SK-N-SH treated with all-trans-retinoic acid at 6 μM for 48 hours (cell line): ENCODE measurements around the gene HLF.

Source experiments
- ATAC-seq: fragments of 200-7000 bp; cut with Tn5 transposase; 3 replicates; pipeline ENCODE4 v1.9.1; 2020; ENCODE audit warnings: mild to moderate bottlenecking, moderate library complexity
- ARNTL ChIP-seq: fragments of 450-650 bp; formaldehyde crosslinking; IDR thresholded peaks from 2 replicates; pipeline ENCODE4 v1.5.0; 2020; ENCODE audit warnings: low read depth, mild to moderate bottlenecking, moderate library complexity, borderline replicate concordance
- BACH2 ChIP-seq: fragments of 250-450 bp; sonication (Bioruptor Pico); IDR thresholded peaks from 2 replicates; pipeline ENCODE4 v1.9.0; 2021; ENCODE audit warnings: mild to moderate bottlenecking, borderline replicate concordance
- CREB5 ChIP-seq: fragments of 250-450 bp; sonication (Bioruptor Pico); IDR thresholded peaks from 2 replicates; pipeline ENCODE4 v1.5.1; 2020; ENCODE audit warnings: low read depth, mild to moderate bottlenecking, moderate library complexity
- CSDC2 ChIP-seq: fragments of 250-450 bp; sonication (Bioruptor Pico); IDR thresholded peaks from 2 replicates; pipeline ENCODE4 v1.5.0; 2020; ENCODE audit warnings: mild to moderate bottlenecking, moderate library complexity
- CSRNP3 ChIP-seq: fragments of 250-450 bp; sonication (Bioruptor Pico); IDR thresholded peaks from 2 replicates; pipeline ENCODE4 v1.5.1; 2021; ENCODE audit warnings: mild to moderate bottlenecking, moderate library complexity
- ESRRG ChIP-seq: fragments of 250-450 bp; sonication (Bioruptor Pico); IDR thresholded peaks from 2 replicates; pipeline ENCODE4 v1.6.1; 2021; ENCODE audit warnings: mild to moderate bottlenecking
- GLIS3 ChIP-seq: fragments of 250-450 bp; sonication (Bioruptor Pico); IDR thresholded peaks from 2 replicates; pipeline ENCODE4 v1.5.0; 2020; ENCODE audit warnings: mild to moderate bottlenecking, moderate library complexity
- ISL1 ChIP-seq: fragments of 250-450 bp; sonication (Bioruptor Pico); IDR thresholded peaks from 2 replicates; pipeline ENCODE4 v2.1.2; 2022; ENCODE audit warnings: mild to moderate bottlenecking, moderate library complexity
- OSR1 ChIP-seq: fragments of 250-450 bp; sonication (Bioruptor Pico); IDR thresholded peaks from 2 replicates; pipeline ENCODE4 v1.8.0; 2022; ENCODE audit warnings: moderate library complexity, mild to moderate bottlenecking, inconsistent platforms
- PPARA ChIP-seq: fragments of 250-450 bp; sonication (Bioruptor Pico); IDR thresholded peaks from 2 replicates; pipeline ENCODE4 v1.5.0; 2020; ENCODE audit warnings: mild to moderate bottlenecking, borderline replicate concordance
- RARB ChIP-seq: fragments of 250-450 bp; sonication (Bioruptor Pico); IDR thresholded peaks from 2 replicates; pipeline ENCODE4 v1.8.0; 2021; ENCODE audit warnings: mild to moderate bottlenecking, moderate library complexity
- SNAI2 ChIP-seq: fragments of 250-450 bp; sonication (Bioruptor Pico); IDR thresholded peaks from 2 replicates; pipeline ENCODE4 v1.5.0; 2020; ENCODE audit warnings: mild to moderate bottlenecking, moderate library complexity
- TCF4 ChIP-seq: fragments of 250-450 bp; sonication (Bioruptor Pico); IDR thresholded peaks from 2 replicates; pipeline ENCODE4 v1.8.0; 2021; ENCODE audit warnings: mild to moderate bottlenecking, moderate library complexity, borderline replicate concordance
- TOX ChIP-seq: fragments of 250-450 bp; sonication (Bioruptor Pico); IDR thresholded peaks from 2 replicates; pipeline ENCODE4 v1.8.0; 2021; ENCODE audit warnings: mild to moderate bottlenecking, moderate library complexity, borderline replicate concordance
- TSHZ2 ChIP-seq: fragments of 250-450 bp; sonication (Bioruptor Pico); IDR thresholded peaks from 2 replicates; pipeline ENCODE4 v1.5.0; 2020; ENCODE audit warnings: mild to moderate bottlenecking, moderate library complexity
- ZC3H10 ChIP-seq: fragments of 250-450 bp; sonication (Bioruptor Pico); IDR thresholded peaks from 2 replicates; pipeline ENCODE4 v1.5.1; 2021; ENCODE audit warnings: mild to moderate bottlenecking, moderate library complexity
- ZFP30 ChIP-seq: fragments of 450-650 bp; formaldehyde crosslinking; IDR thresholded peaks from 2 replicates; pipeline ENCODE4 v1.5.0; 2022; ENCODE audit warnings: mild to moderate bottlenecking, moderate library complexity
- TF ChIP-seq, protein P1 (sequence below): fragments of 250-450 bp; sonication (Bioruptor Pico); IDR thresholded peaks from 2 replicates; pipeline ENCODE4 v1.8.0; 2021; ENCODE audit warnings: low read depth, mild to moderate bottlenecking, moderate library complexity, borderline replicate concordance

Gene HLF

DNA sequence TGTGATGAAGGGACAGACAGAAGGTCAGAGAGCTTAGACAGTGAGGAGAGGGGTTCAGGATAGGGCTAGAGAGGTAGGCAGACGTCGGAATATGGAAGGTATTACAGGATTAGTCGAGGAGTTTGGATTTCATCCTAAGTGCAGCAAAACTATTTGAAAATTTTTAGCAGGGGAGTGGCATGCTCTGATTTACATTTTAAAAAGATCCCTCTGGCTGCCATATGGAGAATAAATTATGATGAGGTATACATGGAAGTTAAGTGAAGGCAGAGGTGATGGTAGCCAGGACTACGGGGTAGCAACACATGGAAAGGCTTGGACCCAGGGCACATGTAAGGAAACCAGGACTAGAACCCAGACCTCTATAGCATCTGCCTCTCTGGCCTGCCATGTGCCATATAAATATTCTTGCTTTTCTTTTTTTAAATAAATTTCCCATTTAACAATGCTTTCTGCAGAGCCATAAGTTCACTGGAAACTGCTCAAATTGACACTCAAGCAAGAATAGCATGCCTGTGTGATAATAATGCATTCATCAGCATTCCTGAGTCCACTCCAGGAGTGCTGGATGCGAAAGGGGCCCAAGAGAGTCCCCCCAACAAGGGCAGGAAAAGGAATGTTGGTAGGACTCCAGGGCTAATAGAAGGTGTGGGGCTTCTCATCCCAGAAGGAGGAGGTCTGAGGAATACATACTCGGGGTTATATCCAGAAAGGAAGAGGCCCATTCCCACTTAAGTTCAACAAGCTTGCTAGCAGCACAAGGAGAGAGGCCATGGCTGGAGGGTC, 78.2 kb downstream of the HLF start:
- no peak for ATAC-seq

DNA sequence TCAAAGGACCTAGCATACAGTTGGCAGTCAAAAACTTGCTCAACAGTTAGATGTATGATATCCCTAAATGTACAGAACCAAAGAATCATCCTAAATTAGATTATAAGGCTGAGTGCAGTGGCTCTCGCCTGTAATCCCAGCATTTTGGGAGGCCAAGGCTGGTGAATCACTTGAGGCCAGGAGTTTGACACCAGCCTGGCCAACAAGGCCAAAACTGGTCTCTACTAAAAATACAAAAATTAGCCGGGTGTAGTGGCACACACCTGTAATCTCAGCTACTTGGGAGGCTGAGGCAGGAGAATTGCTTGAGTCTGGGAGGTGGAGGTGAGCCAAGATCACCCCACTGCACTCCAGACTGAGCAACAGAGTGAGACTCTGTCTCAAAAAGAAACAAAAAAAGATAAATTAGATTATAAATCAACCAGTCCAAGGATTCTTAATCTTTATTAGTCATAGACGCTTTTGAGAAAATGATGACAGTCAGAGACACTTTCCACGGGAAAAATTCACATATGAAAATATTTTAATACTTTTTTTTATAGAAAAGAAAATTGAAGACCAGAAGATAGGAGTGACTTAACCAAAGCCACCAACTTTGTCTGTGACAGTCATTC, 79.2 kb downstream of the HLF start:
- TF ChIP-seq, protein P1, sequence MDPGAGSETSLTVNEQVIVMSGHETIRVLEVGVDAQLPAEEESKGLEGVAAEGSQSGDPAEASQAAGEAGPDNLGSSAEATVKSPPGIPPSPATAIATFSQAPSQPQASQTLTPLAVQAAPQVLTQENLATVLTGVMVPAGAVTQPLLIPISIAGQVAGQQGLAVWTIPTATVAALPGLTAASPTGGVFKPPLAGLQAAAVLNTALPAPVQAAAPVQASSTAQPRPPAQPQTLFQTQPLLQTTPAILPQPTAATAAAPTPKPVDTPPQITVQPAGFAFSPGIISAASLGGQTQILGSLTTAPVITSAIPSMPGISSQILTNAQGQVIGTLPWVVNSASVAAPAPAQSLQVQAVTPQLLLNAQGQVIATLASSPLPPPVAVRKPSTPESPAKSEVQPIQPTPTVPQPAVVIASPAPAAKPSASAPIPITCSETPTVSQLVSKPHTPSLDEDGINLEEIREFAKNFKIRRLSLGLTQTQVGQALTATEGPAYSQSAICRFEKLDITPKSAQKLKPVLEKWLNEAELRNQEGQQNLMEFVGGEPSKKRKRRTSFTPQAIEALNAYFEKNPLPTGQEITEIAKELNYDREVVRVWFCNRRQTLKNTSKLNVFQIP = no peak
- TF ChIP-seq TOX (CRISPR knock-in tag) (no peak), ESRRG (CRISPR knock-in tag) (no peak), ISL1 (CRISPR knock-in tag) (no peak), ARNTL (CRISPR knock-in tag) (no peak), TCF4 (no peak), CSDC2 (no peak), TSHZ2 (CRISPR knock-in tag) (no peak), RARB (CRISPR knock-in tag) (no peak), OSR1 (CRISPR knock-in tag) (no peak), PPARA (CRISPR knock-in tag) (no peak)
- no peak for ATAC-seq

More for the DNA sequence above, 78.2 kb downstream of the HLF start:
- TF ChIP-seq GLIS3 (CRISPR knock-in tag) = no peak
- no peak for TF ChIP-seq TSHZ2 (CRISPR knock-in tag)
- no peak for TF ChIP-seq RARB (CRISPR knock-in tag)
- TF ChIP-seq ZFP30 = no peak
- TF ChIP-seq CSDC2 = no peak

DNA sequence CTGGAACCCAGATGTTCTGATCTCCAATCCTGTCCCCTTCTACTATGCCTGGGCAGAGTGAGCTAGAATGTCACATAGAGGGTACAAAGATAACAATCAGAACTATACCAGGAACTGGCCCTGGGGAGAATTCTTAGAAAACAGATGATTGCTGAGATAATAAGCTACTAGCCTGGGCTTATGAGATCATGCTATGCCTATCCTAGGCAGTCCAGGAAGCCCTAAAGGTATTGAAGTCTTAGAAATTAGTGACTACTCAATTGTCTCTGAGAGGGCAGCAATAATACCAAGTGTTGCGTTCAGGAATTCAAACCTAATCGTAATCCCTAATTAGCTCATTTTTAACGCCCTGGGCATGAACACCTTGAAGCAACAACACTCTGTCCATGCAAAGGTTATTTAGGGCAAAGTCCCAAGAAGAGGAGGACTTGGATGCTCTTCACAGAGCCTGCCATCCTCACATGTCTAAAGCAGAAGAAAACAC, 79.8 kb downstream of the HLF start:
- no peak for ATAC-seq
- no peak for TF ChIP-seq ZC3H10
- TF ChIP-seq CREB5 (CRISPR knock-in tag) = no peak
- 0 out of 2 replicates have a peak, but pooled peaks have one; percentile 54 for TF ChIP-seq PPARA (CRISPR knock-in tag)
- TF ChIP-seq TSHZ2 (CRISPR knock-in tag) = peak; percentile 49; the same call in 1 of the 2 replicates
- TF ChIP-seq CSRNP3 = no peak
- peak; percentile 56; the same call in 1 of the 2 replicates for TF ChIP-seq TCF4
- TF ChIP-seq ARNTL (CRISPR knock-in tag) = no peak
- no peak for TF ChIP-seq CSDC2
- TF ChIP-seq BACH2 (CRISPR knock-in tag) = no peak
- TF ChIP-seq SNAI2 (CRISPR knock-in tag) = no peak
